NCI-H748 (cell line): ENCODE data around the gene NTMT1.
"Not testable (repeated sequence)": the region's sequence is repeated elsewhere in the genome, so short reads cannot be mapped to it uniquely, and the experiment has no call there.

Experiments used
- DNase-seq: peaks from one replicate; lab custom pipeline; 2025; ENCODE audit not compliant: unreplicated experiment; lab: John Stamatoyannopoulos, UW

The NTMT1 gene

GRCh38 chr9:129649726-129650679, 24.0 kb downstream of the NTMT1 start:
- no peak for DNase-seq

GRCh38 chr9:129650680-129651235, 24.8 kb downstream of the NTMT1 start:
- DNase-seq, result no peak

- no peak for DNase-seq
Measured at GRCh38 chr9:129653823-129654553, 28.0 kb downstream of the NTMT1 start.

- no peak for DNase-seq
Measured at GRCh38 chr9:129654554-129655040, 28.6 kb downstream of the NTMT1 start.

GRCh38 chr9:129655154-129655553, 29.2 kb downstream of the NTMT1 start:
- no peak for DNase-seq

- no peak for DNase-seq
Measured at GRCh38 chr9:129655696-129656095, 29.7 kb downstream of the NTMT1 start.

GRCh38 chr9:129656795-129657390, 30.9 kb downstream of the NTMT1 start:
- DNase-seq, result no peak

GRCh38 chr9:129661029-129661428, 35.1 kb downstream of the NTMT1 start:
- DNase-seq, result no peak

- not testable (repeated sequence) for DNase-seq
Measured at GRCh38 chr9:129662239-129662638, 36.3 kb downstream of the NTMT1 start.

- peak; percentile 40 for DNase-seq
Measured at GRCh38 chr9:129664746-129665388, 38.9 kb downstream of the NTMT1 start.

GRCh38 chr9:129665389-129665775, 39.4 kb downstream of the NTMT1 start, which contains the start of gene PRRX2:
Gene PRRX2, plus strand, starts transcription at chr9:129665647. Its CDS starts 221 bp downstream, at chr9:129665868.
- peak; percentile 65 for DNase-seq

GRCh38 chr9:129665814-129666520, 40.0 kb downstream of the NTMT1 start:
- peak; percentile 46 for DNase-seq

- no peak for DNase-seq
Measured at GRCh38 chr9:129666575-129666974, 40.6 kb downstream of the NTMT1 start.

GRCh38 chr9:129667378-129667777, 41.4 kb downstream of the NTMT1 start:
- no peak for DNase-seq

GRCh38 chr9:129667850-129668249, 41.9 kb downstream of the NTMT1 start:
- no peak for DNase-seq

GRCh38 chr9:129669141-129669718, 43.3 kb downstream of the NTMT1 start:
- no peak for DNase-seq

- DNase-seq, result no peak
Measured at GRCh38 chr9:129669946-129670345, 44.0 kb downstream of the NTMT1 start.

GRCh38 chr9:129671065-129671464, 45.1 kb downstream of the NTMT1 start:
- DNase-seq, result no peak

- no peak for DNase-seq
Measured at GRCh38 chr9:129671519-129671918, 45.6 kb downstream of the NTMT1 start.

- DNase-seq, result no peak
Measured at GRCh38 chr9:129672702-129673101, 46.7 kb downstream of the NTMT1 start.
